GM12801 (cell line): ENCODE measurements around the gene PMPCA.

Source experiments
- CTCF ChIP-seq: IDR thresholded peaks from one replicate; pipeline ENCODE4 v1.5.1; 2011; ENCODE audit warnings: control low read depth; ENCODE audit not compliant: insufficient read length; ENCODE audit errors: extremely low read depth

PMPCA gene

GRCh38 chr9:136437839-136438547 lies 27.5 kb downstream of the PMPCA start:
- TF ChIP-seq CTCF, result no peak

- no peak for TF ChIP-seq CTCF
Measured at GRCh38 chr9:136438548-136439480, 28.4 kb downstream of the PMPCA start.

GRCh38 chr9:136439481-136440408 lies 29.3 kb downstream of the PMPCA start, which contains the start of gene INPP5E:
Gene INPP5E (minus strand): TSS chr9:136439845. CDS start chr9:136439419, 426 bp downstream.
- no peak for TF ChIP-seq CTCF

GRCh38 chr9:136441191-136441680 lies 30.8 kb downstream of the PMPCA start:
- no peak for TF ChIP-seq CTCF

- TF ChIP-seq CTCF, result no peak
Measured at GRCh38 chr9:136441681-136442245, 31.3 kb downstream of the PMPCA start.

GRCh38 chr9:136442265-136442664 lies 31.8 kb downstream of the PMPCA start:
- TF ChIP-seq CTCF, result no peak
